GM12801 (cell line): Measurements from ENCODE around the gene CACNA1A.

Source experiments
- TF ChIP-seq, protein P1 (sequence below): IDR thresholded peaks from one replicate; pipeline ENCODE4 v1.5.1; 2011; ENCODE audit warnings: control low read depth; ENCODE audit not compliant: insufficient read length; ENCODE audit errors: extremely low read depth

The CACNA1A gene

DNA sequence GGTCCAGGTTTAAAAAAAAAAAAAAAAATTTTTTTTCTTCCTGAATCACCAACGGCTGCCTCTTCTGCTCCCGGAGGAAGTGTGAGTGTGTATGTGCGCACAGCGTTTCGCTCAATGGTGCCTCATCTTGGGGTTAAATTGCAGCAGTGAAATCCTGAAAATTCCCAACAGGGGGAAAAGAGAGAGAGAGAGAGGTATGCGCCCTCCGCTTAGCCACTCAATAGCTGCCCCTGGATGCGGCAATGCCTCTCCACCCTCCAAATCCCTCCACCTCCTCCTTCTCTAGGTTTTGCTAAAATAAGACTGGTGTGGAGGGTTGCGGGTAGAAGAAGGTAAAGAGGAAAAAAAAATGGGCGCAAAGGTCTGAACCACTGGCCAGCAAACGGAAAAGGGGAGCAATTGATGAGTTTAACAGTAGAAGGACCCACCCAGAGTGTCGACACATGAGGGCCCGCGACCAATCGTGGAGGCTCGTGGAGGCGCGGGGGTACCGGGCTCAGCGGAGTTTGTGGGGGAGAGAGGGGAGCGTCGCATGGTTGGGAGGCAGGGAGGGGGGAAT, 853 bp upstream of the CACNA1A start:
- TF ChIP-seq, protein P1, sequence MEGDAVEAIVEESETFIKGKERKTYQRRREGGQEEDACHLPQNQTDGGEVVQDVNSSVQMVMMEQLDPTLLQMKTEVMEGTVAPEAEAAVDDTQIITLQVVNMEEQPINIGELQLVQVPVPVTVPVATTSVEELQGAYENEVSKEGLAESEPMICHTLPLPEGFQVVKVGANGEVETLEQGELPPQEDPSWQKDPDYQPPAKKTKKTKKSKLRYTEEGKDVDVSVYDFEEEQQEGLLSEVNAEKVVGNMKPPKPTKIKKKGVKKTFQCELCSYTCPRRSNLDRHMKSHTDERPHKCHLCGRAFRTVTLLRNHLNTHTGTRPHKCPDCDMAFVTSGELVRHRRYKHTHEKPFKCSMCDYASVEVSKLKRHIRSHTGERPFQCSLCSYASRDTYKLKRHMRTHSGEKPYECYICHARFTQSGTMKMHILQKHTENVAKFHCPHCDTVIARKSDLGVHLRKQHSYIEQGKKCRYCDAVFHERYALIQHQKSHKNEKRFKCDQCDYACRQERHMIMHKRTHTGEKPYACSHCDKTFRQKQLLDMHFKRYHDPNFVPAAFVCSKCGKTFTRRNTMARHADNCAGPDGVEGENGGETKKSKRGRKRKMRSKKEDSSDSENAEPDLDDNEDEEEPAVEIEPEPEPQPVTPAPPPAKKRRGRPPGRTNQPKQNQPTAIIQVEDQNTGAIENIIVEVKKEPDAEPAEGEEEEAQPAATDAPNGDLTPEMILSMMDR: no peak

DNA sequence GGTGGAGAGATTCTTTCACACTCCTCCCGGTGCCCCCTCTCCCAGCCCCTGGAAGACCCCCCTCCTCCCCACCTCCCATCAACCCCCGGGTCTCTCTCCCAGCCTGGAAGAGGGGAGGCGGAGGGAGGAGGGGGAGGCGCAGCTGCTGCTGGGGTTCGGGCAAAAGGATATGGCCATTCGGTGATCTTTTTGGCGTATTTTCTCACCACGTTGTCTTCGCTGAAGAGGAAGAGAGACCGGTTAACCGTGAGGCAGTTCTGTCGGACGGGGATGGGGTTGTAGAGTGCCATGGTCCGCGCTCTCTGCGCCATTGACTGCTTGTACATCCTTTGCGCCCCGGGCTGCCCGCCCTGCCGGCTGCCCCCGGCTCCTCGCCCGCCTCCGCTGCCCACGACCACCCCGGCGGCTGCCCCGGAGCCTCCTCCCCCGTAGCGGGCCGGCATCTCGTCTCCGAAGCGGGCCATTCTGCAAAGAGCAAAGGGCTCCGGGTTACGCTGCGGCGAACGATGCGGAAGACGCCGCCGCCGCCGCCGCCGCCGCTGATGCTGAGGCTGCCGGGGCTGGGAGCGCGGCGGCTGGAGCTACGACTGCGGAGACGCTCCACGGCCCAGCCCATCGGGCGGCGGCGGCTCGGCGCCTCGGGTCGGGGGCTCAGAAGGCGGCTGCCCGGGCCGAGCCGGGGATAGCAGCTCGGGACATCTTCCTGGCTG, 363 bp downstream of the CACNA1A start:
- TF ChIP-seq, protein P1: no peak

DNA sequence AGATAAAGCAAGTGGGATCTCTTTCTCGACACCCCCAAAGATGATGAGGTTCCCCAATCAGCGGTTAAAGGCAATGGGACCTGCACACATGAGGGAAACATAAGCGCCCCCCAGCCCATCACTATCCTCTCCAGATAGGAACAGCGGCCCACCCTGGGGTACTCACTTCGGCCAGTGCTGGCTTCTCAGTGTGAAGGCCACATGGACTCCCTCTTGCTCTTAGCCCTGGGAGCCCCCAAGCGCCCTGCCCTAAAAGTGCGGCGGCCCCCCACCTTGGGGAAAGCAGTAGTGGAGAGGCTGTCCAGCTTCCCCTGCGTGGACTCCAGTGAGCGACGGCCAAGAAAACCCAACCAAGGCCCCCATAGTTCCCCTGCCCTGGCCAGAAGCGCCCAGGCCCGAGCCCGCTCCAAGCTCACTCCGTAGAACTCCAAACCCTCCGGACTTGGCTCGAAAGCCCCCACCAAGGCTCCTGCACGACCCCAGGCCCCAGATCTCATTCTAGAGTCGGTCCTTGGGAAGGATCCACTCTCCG, 1.0 kb downstream of the CACNA1A start:
- TF ChIP-seq, protein P1: no peak

DNA sequence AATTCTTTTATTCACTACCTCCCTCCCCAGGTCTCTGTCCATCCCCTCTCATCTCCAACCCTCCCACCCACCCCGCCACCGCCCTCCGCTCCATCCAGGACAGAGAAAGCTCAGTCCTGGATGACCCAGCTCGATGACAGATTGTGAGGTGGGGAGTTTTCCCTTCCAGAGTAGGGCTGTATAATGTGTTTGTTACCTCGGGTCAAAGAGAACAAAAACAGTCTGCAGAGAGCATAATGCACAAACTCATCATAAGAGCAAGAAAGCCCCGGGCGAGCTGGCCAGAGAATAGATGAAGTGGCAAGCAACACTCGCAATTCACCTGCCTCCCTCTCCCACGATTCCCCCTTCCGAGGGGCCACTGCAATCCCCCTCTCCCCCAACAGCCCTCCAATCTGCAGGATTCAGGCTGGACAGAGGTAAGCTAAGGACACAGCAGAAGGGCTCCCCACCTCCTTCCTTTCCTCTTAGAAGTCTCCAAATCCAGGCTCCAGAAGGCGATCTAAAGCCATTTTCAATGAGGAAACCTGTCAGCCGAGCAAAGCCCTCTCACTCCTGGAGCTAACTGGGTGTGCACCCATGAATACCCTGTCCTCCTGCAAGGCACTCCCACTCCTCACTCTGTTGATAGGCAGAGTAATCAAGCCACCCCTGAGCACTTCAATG, 2.6 kb downstream of the CACNA1A start:
- TF ChIP-seq, protein P1: no peak

DNA sequence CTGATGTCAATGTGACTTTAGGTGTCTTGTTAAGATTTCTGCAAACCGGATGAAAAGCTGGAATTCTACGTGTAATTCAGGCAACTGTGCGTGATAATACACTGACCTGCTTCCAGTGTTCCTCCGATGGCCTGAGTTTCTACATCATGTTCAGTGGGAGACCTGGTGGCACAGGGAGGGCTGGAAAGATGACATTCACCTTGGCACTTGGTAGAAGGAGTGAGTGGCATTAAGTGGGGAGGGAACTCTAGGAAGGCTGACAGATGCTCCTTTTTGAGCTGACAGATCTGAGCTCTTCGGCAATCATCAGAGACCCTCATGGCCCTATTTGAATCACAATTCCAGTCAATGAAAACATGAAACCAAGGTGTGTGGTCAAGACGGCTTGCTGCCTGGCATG, 4.0 kb downstream of the CACNA1A start:
- TF ChIP-seq, protein P1: no peak

DNA sequence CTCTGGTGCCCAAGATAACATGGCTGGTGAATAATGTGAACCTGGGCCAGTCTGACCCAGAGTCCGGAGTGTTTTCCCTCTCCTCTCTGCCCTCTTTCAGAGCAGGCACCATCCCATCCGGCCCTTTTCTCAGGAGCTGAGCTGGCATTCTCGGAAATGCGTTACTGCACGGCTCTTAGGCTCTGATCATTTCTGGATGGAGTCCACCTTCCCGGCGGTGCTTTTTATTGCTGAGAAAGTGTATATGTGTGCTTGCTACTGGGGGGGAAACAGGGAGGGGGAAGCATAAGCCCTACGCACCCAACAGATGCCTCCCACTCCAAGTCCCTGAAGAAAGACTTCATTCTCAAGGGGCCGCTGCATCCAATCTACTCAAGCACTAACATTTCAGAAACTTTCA, 6.6 kb downstream of the CACNA1A start:
- TF ChIP-seq, protein P1: no peak

DNA sequence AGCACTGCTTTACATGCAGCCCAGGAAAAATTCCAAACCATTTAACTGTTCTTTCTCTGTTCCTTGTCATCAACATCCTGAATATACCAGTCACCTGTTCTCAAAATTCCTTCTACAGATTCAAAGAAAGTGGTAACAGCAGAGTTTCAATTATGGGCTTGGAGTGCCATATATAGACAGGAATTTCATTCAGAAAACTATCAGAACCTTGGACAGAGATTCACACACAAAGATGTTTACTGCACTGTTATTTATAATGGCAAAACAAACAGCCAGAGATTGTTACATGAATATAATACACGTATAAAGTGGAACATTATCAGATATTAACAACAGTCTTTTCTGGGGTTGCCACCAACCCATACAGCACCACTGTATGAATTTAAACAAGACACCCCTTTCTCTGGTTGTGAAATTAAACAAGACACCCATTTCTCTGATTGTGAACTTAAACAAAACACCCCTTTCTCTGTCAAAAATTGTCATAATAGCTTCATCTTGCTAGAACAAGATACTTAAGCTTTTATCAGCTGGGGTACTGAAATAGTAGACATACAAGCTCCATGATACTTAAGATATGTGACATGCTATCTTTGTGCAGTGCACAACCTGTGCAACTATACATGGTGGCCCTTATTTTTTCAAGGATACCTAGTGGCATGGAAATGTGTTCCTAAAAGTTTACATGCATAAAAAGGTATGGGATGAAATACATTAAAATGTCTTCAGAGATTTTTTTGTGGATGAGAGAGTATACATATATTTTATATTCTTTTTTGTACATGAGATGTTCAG, 12.6 kb downstream of the CACNA1A start:
- TF ChIP-seq, protein P1: no peak
